C4-2B (cell line): ENCODE measurements around the gene FRMPD1.

Experiments
- CTCF ChIP-seq: fragments of 450-650 bp; conservative IDR thresholded peaks from 2 replicates; pipeline ENCODE4 v1.5.1; 2017; ENCODE audit warnings: mild to moderate bottlenecking
- ZFX ChIP-seq: fragments of 450-650 bp; IDR thresholded peaks from 2 replicates; pipeline ENCODE4 v1.6.1; 2017

- TF ChIP-seq CTCF (no peak), ZFX (no peak)
These were observed 65.3 kb downstream of the FRMPD1 start for GRCh38 chr9:37715991-37716505.
